Endodermal cell (in vitro differentiated cells): ENCODE data around the gene MBOAT1. TPM values are rescaled to one million over a fixed set of nuclear protein-coding genes. Genes with fewer than 3 reads are reported as not detected.

Experiments
- DNase-seq: peaks from one replicate; pipeline ENCODE4 v3.0.0-alpha.2; 2017
- H3K27ac ChIP-seq: 2 replicates; pipeline ENCODE4 v1.5.1; 2013; ENCODE audit warnings: mild to moderate bottlenecking, low read depth, low read length, moderate library complexity
- H3K27me3 ChIP-seq: 2 replicates; pipeline ENCODE4 v1.6.1; 2013; ENCODE audit warnings: mild to moderate bottlenecking, low read length, moderate library complexity; ENCODE audit not compliant: insufficient read depth, control insufficient read depth, poor library complexity, severe bottlenecking
- H3K36me3 ChIP-seq: 2 replicates; pipeline ENCODE4 v1.7.0; 2013; ENCODE audit warnings: mild to moderate bottlenecking, low read length, moderate library complexity; ENCODE audit not compliant: control insufficient read depth, insufficient read depth
- H3K4me1 ChIP-seq: one replicate; pipeline ENCODE4 v1.7.0; 2013; ENCODE audit warnings: low read length; ENCODE audit not compliant: control insufficient read depth, insufficient read depth
- H3K4me3 ChIP-seq: 2 replicates; pipeline ENCODE4 v1.5.1; 2013; ENCODE audit warnings: mild to moderate bottlenecking, low read length, moderate library complexity
- H3K9ac ChIP-seq: 2 replicates; pipeline ENCODE4 v1.6.1; 2013; ENCODE audit warnings: mild to moderate bottlenecking, low read length, moderate library complexity; ENCODE audit not compliant: poor library complexity, severe bottlenecking; ENCODE audit errors: extremely low read depth
- H3K9me3 ChIP-seq: 2 replicates; pipeline ENCODE4 v1.6.1; 2013; ENCODE audit warnings: mild to moderate bottlenecking, low read length, moderate library complexity; ENCODE audit not compliant: control insufficient read depth
- H3K27ac Mint-ChIP-seq: 2 replicates; pipeline ENCODE4 v1.8.0; 2020; ENCODE audit warnings: mixed read lengths
- H3K27me3 Mint-ChIP-seq: 2 replicates; pipeline ENCODE4 v1.8.0; 2021; ENCODE audit warnings: mild to moderate bottlenecking, mixed read lengths; ENCODE audit not compliant: insufficient read depth
- H3K36me3 Mint-ChIP-seq: 2 replicates; pipeline ENCODE4 v1.8.0; 2020; ENCODE audit warnings: low read depth, mixed read lengths
- H3K4me1 Mint-ChIP-seq: 2 replicates; pipeline ENCODE4 v1.8.0; 2020; ENCODE audit warnings: mixed read lengths
- H3K4me3 Mint-ChIP-seq: 2 replicates; pipeline ENCODE4 v1.8.0; 2020; ENCODE audit warnings: mild to moderate bottlenecking, moderate library complexity, mixed read lengths
- H3K9me3 Mint-ChIP-seq: 2 replicates; pipeline ENCODE4 v1.8.0; 2020; ENCODE audit warnings: mild to moderate bottlenecking, mixed read lengths
- WGBS, 2 experiments: methylation state at CpG; one replicate each; pipeline versions ENCODE4 v1.1.5 to v1.1.7; 2013; ENCODE audit warnings: missing lambda C conversion rate in 2 of 2, mixed read lengths in 1 of 2; ENCODE audit not compliant: insufficient coverage in 1 of 2, insufficient read length in 1 of 2; 5-methylcytosine and 5-hydroxymethylcytosine counted together
- total RNA-seq, 2 donors: library from RNA; stranded (reverse); fragmentation: NEBNext Ultra II Directional in 1 of 2; extraction: Animal tissue kit (Norgen Biotek cat#: 25700) in 1 of 2; gene quantifications; 2 replicates in 1 of 2; 3 replicates in 1 of 2; pipeline ENCODE4 v1.2.1, GENCODE V29; 2021
- TF ChIP-seq, protein P1 (sequence below): fragments of 200-600 bp; sonication (generic); conservative IDR thresholded peaks from 2 replicates; pipeline ENCODE4 v1.5.0; 2021; ENCODE audit warnings: antibody characterized with exemption, mild to moderate bottlenecking

The MBOAT1 gene
- total RNA-seq, 2 donors from 2014 or later = 7.7 to 9.4 TPM

DNA sequence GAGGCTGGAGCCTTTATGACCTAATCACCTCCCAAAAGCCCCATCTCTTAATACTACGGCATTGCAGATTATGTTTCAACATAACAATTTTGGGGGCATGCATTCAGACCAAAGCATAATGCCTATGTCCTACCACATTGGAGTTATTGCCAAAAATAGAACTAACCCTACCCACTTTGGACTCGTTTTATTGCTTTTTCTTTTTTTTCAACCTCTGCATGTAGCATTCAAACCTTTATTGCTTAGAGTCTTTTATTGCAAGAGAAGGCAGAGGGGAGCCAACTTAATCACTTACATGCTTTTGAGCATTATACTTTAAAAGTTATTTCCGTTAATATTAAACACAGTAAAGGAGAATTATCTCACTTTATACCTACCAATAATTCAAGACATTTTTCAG lies 8.1 kb upstream of the MBOAT1 start:
- Mint-ChIP-seq H3K9me3 (no peaks in the 10 kb centered on the region), H3K4me3 (no peak overlapping the region), H3K36me3 (no peaks in the 10 kb centered on the region), H3K4me1 (peaks cover 5% of the 10 kb centered on the region), H3K27ac (no peak overlapping the region), H3K27me3 (peaks cover 3% of the 10 kb centered on the region)
- Histone ChIP-seq H3K4me1 (no peaks in the 10 kb centered on the region), H3K9me3 (no peaks in the 10 kb centered on the region), H3K4me3 (no peak overlapping the region), H3K27me3 (no peaks in the 10 kb centered on the region), H3K27ac (no peak overlapping the region), H3K36me3 (no peaks in the 10 kb centered on the region), H3K9ac (no peak overlapping the region)
- no peak for DNase-seq
- TF ChIP-seq, protein P1, sequence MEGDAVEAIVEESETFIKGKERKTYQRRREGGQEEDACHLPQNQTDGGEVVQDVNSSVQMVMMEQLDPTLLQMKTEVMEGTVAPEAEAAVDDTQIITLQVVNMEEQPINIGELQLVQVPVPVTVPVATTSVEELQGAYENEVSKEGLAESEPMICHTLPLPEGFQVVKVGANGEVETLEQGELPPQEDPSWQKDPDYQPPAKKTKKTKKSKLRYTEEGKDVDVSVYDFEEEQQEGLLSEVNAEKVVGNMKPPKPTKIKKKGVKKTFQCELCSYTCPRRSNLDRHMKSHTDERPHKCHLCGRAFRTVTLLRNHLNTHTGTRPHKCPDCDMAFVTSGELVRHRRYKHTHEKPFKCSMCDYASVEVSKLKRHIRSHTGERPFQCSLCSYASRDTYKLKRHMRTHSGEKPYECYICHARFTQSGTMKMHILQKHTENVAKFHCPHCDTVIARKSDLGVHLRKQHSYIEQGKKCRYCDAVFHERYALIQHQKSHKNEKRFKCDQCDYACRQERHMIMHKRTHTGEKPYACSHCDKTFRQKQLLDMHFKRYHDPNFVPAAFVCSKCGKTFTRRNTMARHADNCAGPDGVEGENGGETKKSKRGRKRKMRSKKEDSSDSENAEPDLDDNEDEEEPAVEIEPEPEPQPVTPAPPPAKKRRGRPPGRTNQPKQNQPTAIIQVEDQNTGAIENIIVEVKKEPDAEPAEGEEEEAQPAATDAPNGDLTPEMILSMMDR = no peak
- 89 to 91% methylated on average over 1 to 3 of the region's 3 CpGs for WGBS, 2 experiments

DNA sequence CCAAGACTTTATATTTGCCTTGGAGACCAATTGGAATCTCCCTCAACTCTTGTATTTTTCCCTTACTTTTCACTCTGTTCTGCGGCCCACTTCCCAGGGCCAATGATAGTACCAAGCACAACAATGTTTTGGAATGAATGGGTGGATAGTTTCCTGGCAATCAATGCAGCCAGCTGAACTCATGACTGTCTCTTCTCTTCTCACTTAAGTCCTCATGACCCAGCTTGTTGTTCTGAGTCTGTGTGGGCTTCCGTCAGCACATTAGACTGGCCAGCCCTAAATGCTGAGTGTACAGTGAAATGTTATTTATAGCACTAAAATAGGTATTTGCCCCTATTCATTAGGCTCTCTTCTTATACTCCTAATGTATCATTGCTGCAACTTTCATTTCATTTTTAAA lies 5.6 kb upstream of the MBOAT1 start:
- Histone ChIP-seq H3K9ac (no peak overlapping the region), H3K36me3 (no peaks in the 10 kb centered on the region), H3K4me1 (peaks cover 5% of the 10 kb centered on the region), H3K27ac (no peak overlapping the region), H3K4me3 (no peak overlapping the region), H3K9me3 (no peaks in the 10 kb centered on the region), H3K27me3 (no peaks in the 10 kb centered on the region)
- Mint-ChIP-seq H3K36me3 (no peaks in the 10 kb centered on the region), H3K27ac (no peak overlapping the region), H3K9me3 (no peaks in the 10 kb centered on the region), H3K4me3 (no peak overlapping the region), H3K4me1 (peaks cover 9% of the 10 kb centered on the region), H3K27me3 (peaks cover 7% of the 10 kb centered on the region)
- 94% methylated on average over 2 of the region's 2 CpGs; no CpG with 5 or more reads in 1 of the 2 experiments for WGBS, 2 experiments
- DNase-seq = no peak
- TF ChIP-seq, protein P1 = no peak

DNA sequence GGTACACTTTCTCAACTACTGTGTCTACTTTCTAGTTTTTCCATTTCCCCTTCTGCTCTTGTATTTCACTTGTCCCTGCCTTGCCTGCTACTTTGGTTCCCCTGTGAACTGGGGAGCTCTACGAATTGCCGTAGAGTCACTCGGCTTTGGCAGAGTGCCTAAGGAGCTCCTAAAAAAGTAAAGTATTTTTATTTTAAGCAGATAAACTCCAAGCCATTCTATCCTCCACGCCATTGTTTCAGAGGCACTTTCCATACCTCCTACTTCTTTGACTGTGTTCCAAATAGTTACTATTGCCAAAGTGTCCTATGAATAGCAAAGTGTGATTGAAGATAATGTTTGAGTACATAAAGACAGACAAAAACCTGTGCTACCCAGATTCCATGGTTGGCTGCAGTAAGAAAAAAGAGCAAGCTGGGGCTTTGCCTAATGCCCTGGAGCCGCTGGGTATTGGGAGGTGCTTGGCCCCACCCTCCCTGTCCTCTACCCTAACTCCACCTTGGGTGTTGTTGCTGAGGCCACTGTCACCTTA lies 5.1 kb upstream of the MBOAT1 start:
- no peaks in the 10 kb centered on the region for H3K9me3 Mint-ChIP-seq
- 92 to 93% methylated on average over 2 to 5 of the region's 5 CpGs for WGBS, 2 experiments
- H3K9ac ChIP-seq = no peak overlapping the region
- no peaks in the 10 kb centered on the region for H3K36me3 Mint-ChIP-seq
- H3K4me3 ChIP-seq = no peak overlapping the region
- peaks cover 7% of the 10 kb centered on the region for H3K27me3 Mint-ChIP-seq
- no peak overlapping the region for H3K4me3 Mint-ChIP-seq
- H3K9me3 ChIP-seq = no peaks in the 10 kb centered on the region
- TF ChIP-seq, protein P1 = no peak
- peaks cover 6% of the 10 kb centered on the region for H3K4me1 ChIP-seq
- peaks cover 9% of the 10 kb centered on the region for H3K4me1 Mint-ChIP-seq
- H3K27ac ChIP-seq = no peak overlapping the region
- no peaks in the 10 kb centered on the region for H3K27me3 ChIP-seq
- no peaks in the 10 kb centered on the region for H3K36me3 ChIP-seq
- DNase-seq = no peak
- no peak overlapping the region for H3K27ac Mint-ChIP-seq
